KOPT-K1 (cell line): ENCODE results near the gene TBX3.

Experiments
- H3K27ac ChIP-seq: fragments of 200-600 bp; sonication (generic); 2 replicates; pipeline ENCODE4 v1.5.1; 2016; ENCODE audit warnings: antibody characterized with exemption, mild to moderate bottlenecking, low read depth, low read length; ENCODE audit not compliant: poor library complexity, severe bottlenecking
- H3K36me3 ChIP-seq: fragments of 200-600 bp; sonication (generic); 2 replicates; pipeline ENCODE4 v1.5.1; 2017; ENCODE audit warnings: antibody characterized with exemption, mild to moderate bottlenecking, low read length, moderate library complexity; ENCODE audit not compliant: insufficient read depth
- H3K9me3 ChIP-seq: fragments of 200-600 bp; sonication (generic); 2 replicates; pipeline ENCODE4 v1.5.1; 2017; ENCODE audit warnings: antibody characterized with exemption, low read length, mild to moderate bottlenecking; ENCODE audit not compliant: insufficient read depth, poor library complexity, severe bottlenecking

Gene TBX3

DNA sequence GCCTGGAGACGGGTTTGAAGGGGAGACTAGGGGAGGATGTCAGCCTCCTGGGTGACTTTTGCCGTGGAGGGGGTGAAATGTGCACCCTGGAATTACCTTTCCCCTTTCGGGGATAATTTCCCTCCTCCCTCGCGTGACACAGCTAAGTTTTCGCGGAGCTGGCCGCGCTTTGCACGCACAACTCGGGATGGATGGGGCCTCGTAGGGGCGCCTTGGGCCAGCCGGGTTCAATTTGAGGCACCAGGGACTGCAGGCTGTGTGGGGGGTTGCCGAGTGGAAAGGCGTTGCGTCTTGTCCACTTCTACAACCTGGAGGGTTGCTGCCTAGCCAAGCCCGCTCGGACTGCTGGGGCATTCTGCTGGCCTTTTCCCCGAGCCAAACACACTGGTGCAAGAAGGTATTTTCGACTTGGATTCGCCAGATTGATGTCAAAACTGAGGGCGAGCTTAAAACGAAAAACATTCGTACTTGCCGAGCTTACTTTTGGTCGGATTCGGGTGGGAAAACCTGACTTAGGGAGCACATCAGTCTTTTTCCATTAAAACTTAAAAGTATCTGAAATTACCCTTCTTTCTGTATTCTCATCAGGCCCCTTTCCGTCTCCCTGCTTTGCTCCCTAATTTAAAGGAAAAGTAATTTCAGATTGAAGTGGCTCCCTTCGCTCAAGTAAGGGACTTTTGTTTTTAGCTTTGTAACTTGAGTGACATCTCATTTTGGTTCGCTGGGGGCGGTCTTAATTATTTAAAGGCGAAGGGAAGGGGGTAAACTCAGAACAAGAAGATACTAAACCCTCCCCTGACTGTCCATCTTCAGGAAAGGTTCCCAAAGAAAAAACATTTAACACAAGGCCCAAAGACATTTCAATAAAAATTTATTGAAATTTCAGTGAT lies 14.3 kb downstream of the TBX3 start:
- Histone ChIP-seq H3K9me3 (no peaks in the 10 kb centered on the region), H3K27ac (no peak overlapping the region), H3K36me3 (no peaks in the 10 kb centered on the region)

DNA sequence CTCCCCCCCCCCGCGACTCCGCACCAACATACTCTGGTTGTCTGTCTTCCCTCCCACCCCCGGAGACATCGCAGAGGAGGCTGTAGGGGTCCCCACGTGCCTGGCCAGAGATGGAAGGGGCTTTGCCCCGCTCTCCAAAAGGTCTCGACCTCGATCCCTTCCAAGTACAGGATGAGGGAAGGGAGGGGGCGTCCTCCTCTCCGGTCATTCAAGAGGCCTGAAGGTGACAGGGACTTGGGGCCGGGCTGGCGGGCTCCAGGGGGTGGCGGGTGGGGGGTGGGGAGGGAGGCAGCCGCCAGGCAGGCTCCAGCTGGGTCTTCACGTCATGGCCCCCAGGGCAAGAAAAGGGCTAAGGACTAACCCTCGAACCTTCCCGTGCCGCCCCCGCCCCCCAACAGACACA lies 15.1 kb downstream of the TBX3 start:
- H3K27ac ChIP-seq = no peak overlapping the region
- H3K9me3 ChIP-seq = no peaks in the 10 kb centered on the region
- no peaks in the 10 kb centered on the region for H3K36me3 ChIP-seq

DNA sequence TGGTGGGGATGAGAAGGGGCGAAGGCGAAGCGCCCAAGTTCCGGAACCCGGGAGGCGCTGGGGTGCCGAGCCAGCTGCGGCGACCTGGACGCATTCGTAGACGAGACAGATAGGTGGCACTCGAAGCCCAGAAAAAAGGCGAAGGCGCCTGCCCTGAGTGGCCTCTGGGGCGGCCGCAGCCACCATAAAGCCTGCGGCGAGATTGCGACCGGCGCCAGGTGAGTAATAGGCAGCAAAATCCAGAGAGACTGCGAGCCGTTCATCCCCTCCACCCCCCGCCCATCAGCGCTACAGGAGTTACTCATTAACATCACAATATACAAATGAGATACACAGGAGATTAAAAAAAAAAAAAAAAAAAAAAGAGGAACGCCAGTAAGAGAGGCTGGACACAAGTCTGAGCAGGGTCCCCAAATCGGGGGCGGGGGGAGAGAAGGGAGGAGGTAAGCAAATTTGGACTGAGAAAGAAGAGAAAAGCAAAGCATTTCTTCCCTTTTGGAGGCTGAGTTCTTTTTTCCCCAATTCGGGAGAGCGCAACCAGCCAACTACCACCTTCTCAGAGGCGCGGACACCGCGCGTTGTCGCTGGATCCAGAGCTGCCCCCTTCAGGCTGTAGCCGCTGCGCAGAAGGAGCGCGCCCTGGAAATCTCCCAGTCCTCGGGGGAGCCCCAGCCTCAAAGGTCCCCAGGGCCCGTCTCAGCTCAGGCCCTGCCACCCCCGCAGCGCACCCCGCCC lies 15.7 kb downstream of the TBX3 start:
- Histone ChIP-seq H3K36me3 (no peaks in the 10 kb centered on the region), H3K9me3 (no peaks in the 10 kb centered on the region), H3K27ac (no peak overlapping the region)

DNA sequence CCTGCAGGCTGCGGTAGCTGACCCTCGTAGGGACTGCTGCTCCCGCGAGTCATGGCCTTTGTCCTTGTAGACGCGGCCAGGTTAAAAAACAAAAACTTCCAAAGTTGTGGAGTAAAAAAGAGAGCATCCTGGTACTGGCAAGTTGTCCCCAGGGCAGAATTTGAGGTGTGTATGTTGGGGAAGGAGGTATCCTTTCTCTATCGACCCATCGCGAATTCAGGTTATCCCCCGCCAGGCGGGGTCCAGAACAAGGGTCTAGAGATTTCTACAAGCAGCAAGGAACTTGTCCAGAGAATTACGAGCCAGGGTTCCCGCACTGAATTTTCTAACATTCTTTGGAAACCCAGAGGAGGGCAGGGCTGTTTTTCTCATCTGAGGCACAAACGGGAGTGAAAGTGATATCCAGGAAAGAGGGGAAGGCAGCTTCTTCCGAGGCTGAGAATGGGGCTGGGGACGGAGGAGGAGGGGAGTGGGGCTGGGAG lies 16.3 kb downstream of the TBX3 start:
- H3K36me3 ChIP-seq = no peaks in the 10 kb centered on the region
- no peak overlapping the region for H3K27ac ChIP-seq
- no peaks in the 10 kb centered on the region for H3K9me3 ChIP-seq

DNA sequence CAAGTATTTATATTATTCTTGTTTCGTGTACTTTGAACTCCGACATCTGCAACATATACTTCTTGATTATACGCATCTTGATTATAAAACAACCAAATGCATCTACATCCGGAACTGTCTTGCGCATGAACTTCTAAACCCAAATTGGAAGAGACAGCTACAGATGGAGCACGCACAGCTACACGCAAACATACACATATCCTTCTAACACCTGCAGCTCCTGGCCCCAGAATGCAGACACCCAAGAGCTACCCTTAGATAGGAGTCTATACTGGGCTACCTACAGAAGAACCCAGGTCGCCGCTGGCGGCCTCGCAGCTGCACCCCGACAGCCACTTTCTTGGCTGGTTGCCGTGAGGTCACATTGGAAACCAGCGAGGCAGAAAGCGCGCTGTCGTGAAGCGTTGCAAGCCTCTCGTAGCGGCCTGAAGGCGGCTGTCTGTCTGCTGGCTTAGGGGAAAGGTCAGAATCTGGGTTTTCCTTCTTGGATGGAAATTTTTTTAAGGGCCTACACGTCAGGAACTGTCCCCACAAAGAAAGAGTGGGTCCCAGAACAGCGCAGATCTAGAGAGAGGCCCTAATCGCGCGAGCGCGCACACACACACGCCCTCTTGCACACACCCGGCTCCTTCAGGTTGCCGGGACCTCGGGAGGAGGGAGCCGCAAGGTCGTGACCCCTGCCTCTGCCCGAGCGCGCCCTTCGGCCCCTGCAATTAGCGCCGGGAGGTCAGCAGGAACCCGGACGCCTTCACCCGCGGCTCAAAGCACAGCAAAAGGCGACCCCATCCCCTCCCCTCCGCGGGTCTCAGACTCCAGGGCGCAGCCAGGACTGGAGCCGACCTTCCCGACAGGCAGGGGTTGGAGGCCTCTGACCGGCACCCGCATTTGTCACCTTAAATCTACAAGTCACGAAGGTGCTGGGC lies 17.0 kb downstream of the TBX3 start:
- H3K9me3 ChIP-seq = no peaks in the 10 kb centered on the region
- no peaks in the 10 kb centered on the region for H3K36me3 ChIP-seq
- H3K27ac ChIP-seq = no peak overlapping the region

DNA sequence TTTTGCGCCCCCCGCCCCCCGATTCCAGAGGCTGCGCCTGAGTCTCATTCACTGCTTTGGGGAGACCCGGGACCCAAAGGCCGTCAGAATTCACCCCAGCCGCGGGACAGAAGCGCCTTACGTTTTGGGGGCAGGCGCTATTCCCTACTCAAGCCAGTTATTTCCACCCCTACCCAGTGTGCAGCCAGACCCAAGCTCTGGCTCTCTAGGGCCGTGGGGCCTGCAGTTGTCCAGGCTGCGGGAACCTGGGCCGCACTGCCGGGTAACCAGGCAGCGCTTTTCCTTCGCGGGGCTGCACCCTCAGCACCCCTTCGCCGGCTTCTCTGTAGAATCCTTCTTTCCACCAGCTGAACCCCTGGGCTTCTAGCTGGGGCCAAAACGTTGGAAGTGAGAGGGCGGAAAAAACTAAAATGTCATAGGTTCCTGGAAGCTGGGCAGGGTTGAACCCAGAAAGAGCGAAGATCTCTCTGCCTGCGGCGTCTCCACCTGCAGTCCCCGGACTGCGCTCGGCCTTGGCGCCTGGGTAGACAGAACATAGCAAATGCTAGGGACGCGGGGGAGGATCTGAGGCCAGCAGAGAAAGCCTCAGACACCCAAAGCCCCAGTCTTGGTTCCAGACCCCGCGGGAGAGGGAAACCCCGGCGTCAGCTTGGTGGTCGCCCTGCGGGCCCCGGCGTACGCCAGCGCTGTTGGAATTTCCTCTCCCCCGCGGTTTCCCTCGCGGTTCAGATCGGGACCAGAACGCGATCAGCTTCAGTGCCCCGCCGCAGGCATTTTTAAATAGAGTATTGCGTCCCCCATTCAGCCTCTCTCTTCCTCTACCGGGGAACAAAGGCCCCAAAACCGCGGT lies 18.3 kb downstream of the TBX3 start:
- no peaks in the 10 kb centered on the region for H3K36me3 ChIP-seq
- H3K9me3 ChIP-seq = no peaks in the 10 kb centered on the region
- no peak overlapping the region for H3K27ac ChIP-seq

DNA sequence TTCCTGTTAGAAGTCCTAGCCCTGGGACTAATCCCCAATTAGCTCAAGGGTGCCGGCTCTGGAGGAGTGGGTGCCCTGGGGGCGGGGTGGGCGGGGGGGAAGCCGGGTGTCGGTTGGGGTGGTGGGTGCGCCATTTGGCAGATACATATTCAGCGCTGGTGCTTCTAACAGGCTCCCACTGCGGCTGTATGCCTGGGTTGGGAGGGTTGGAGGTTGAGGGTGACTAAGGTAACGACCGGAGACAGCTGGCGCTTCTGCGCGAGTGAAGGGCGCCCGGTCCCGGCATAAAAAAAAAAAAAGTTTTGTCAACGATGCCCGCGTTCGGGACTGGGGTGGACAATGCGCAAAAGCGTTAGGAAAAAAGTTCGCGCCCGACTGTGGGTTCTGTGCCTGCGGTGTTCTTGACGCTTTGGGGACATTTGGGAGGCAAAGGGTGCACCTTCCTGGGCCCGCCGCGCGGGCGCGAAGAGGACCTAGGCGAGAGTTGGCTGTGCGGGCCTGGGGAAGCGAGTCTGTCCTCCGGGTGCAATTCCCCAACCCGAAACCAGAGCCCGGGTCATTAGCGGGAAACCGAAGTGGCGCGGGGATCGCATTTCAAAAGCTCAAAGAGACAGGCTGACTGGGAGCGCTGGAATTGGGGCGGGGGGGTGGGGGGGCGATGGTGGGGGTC lies 19.2 kb downstream of the TBX3 start:
- no peak overlapping the region for H3K27ac ChIP-seq
- H3K36me3 ChIP-seq = no peaks in the 10 kb centered on the region
- no peaks in the 10 kb centered on the region for H3K9me3 ChIP-seq

DNA sequence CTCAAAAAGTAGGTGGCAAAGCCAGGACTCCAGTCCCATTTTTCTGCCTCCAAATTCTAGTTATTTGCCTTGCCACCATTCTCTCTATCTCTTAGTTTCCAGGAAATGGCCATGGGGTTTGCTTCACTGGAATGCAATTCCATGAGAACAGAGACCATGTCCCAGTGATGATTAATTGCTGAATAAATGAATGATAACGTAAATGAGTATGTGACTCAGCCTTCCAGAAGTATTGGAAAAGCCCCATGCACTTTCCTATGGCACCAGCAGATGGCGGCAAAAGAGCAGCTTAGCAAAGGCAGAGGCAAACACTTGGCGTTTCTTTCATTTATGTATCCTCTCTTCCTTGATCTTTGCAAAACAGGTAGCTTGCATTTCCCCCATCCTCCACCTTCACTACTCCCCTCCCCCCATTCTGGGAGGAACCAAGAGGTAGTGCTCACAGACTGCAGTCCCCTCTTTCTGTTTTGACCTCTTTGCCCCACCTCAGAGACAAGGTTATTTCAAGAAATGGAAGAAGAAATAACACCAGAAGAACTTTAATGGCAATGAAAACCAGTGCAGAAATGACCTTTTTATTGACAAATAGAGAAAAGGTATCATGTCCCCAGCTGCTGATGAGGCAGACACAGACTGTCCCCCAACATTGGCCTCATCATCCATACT lies 21.3 kb downstream of the TBX3 start:
- Histone ChIP-seq H3K36me3 (no peaks in the 10 kb centered on the region), H3K27ac (no peak overlapping the region), H3K9me3 (no peaks in the 10 kb centered on the region)

DNA sequence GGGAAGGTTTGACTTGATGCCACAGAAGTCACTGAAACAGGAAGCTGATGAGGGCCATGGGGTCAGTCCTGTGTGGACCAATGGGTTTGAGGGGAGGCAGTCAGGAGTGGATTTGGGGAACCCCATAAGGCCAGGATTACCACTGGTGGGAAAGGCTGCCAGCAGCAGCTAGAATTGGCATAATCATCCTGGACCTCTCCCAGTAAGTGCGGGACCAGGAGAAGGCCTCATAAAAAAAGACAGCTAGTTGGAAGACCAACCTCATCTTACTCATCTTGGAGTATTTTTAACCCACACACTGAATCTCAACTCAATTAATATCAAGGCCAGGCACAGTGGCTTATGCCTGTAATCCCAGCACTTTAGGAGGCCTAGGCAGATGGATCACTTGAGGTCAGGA lies 22.7 kb downstream of the TBX3 start:
- H3K27ac ChIP-seq = no peak overlapping the region
- H3K36me3 ChIP-seq = no peaks in the 10 kb centered on the region
- H3K9me3 ChIP-seq = no peaks in the 10 kb centered on the region

DNA sequence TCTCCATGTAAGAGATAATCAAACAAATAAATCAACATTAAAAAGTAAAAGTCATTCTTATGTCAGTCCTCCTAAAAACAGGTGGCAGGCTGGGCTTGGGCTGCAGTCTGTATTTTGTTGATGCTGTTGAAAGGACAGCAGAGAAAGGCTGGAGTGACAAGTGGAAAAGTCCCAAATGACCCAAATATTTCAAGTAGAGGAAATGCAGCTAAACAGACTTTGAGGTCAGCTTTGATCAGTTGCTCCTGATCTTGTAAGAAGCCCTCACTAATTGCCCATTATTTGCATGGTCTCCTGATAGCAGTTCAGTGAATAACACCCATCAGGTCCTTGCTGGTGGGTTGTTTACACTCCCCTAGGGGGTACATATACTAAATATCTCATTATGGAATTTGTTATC lies 24.9 kb downstream of the TBX3 start:
- Histone ChIP-seq H3K36me3 (no peaks in the 10 kb centered on the region), H3K9me3 (no peaks in the 10 kb centered on the region), H3K27ac (no peak overlapping the region)

DNA sequence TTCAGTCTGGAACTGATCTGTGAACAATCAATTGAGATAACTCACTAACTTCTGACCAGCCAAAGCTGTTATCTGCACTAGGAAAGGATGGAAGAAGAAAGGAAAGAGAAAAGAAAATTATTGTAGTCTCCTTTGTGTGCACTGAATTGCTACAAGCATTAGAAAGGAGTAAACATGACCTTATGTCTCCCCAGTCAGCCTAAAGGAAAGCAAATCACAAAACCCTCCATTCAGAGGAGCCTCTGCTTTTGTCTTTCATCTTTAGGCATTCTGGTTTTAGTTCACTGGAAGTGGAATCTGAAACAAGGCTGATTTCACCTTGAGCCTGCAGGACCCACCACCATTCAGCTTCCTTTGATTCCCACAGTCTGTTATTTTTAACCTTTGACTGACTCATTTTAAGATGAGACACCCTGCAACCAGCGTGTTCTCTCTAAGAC lies 26.0 kb downstream of the TBX3 start:
- H3K9me3 ChIP-seq = no peaks in the 10 kb centered on the region
- no peaks in the 10 kb centered on the region for H3K36me3 ChIP-seq
- H3K27ac ChIP-seq = no peak overlapping the region

DNA sequence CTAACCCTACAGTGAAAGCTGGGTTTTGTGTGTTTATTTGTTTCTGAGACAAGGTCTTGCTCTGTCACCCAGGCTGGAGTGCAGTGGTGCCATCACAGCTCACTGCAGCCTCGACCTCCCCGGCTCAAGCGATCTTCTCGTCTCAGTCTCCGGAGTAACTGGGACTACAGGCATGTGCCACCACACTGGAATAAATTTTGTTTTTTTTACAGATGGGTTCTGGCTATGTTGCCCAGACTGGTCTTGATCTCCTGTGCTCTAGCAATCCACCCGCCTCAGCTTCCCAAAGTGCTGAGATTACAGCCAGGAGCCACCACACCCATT lies 26.4 kb downstream of the TBX3 start:
- Histone ChIP-seq H3K36me3 (no peaks in the 10 kb centered on the region), H3K9me3 (no peaks in the 10 kb centered on the region), H3K27ac (no peak overlapping the region)

DNA sequence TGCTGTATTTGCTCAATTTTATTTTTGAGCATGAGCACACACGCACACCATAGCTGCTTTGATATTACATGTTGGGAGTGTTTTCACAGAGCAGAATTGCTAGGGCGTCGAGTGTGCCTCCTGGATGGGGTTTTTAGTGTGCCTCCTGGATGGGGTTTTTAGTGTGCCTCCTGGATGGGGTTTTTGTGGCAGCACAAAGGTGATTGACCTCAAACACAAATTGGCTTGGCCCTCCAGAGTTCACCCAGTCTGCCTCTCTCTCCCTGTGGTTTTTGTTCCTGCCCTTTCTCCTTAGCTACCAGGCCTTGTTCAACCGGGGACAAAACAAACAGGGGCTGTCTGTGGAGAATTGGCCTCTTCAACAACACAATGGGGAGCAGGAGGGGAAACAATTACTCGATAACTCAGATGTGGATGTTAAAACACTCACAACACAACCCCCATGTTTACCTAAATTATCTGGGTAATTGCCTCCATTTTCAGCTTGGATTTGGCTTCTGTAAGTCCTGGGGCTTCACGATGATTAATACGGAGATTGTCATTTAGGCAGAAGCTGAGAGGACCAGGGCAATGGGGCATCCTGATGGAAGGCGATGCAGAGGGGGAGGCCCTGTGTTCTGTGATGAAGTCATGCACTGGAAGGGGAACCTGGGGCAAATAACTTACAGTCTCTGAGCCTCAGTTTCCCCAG lies 26.9 kb downstream of the TBX3 start:
- H3K27ac ChIP-seq = no peak overlapping the region
- H3K9me3 ChIP-seq = no peaks in the 10 kb centered on the region
- no peaks in the 10 kb centered on the region for H3K36me3 ChIP-seq
